Large intestine (tissue), 12 donors: Measurements from ENCODE around the gene CARMIL3. TPM values are rescaled to one million over a fixed set of nuclear protein-coding genes. Genes with fewer than 3 reads are reported as not detected.
A peak's percentile ranks its signal among the peaks of the same experiment; 100 is the strongest.
"Not testable (repeated sequence)": the region's sequence is repeated elsewhere in the genome, so short reads cannot be mapped to it uniquely, and the experiment has no call there.

Experiments used
- DNase-seq, 2 donors: peaks; one replicate each; pipeline versions ENCODE4 v3.0.0 to v3.0.0-alpha.2; 2013
- H3K27ac ChIP-seq: one replicate; pipeline ENCODE4 v1.5.1; 2013; ENCODE audit warnings: low read length
- H3K27me3 ChIP-seq: 2 replicates; pipeline ENCODE4 v1.6.1; 2013; ENCODE audit warnings: low read length; ENCODE audit not compliant: control insufficient read depth, insufficient read depth
- H3K36me3 ChIP-seq: 2 replicates; pipeline ENCODE4 v1.6.1; 2013; ENCODE audit warnings: low read length; ENCODE audit not compliant: control insufficient read depth, insufficient read depth
- H3K4me1 ChIP-seq: one replicate; pipeline ENCODE4 v1.6.1; 2013; ENCODE audit warnings: low read length; ENCODE audit not compliant: control insufficient read depth, insufficient read depth
- H3K4me3 ChIP-seq: one replicate; pipeline ENCODE4 v1.5.1; 2013; ENCODE audit warnings: low read length
- H3K9me3 ChIP-seq: one replicate; pipeline ENCODE4 v1.6.1; 2013; ENCODE audit warnings: mild to moderate bottlenecking, low read depth, low read length, moderate library complexity; ENCODE audit not compliant: control insufficient read depth
- WGBS: methylation state at CpG from one replicate; pipeline ENCODE4 v1.1.5; 2013; ENCODE audit warnings: low lambda C conversion rate; ENCODE audit not compliant: insufficient coverage; 5-methylcytosine and 5-hydroxymethylcytosine counted together
- long read RNA-seq, 11 donors: transcript quantifications; one replicate each; lab custom pipeline, GENCODE V29; 2026
- polyA plus RNA-seq: library from polyadenylated mRNA; unstranded; fragments of 120-200 nt; gene quantifications from one replicate; pipeline ENCODE4 v1.2.1, GENCODE V29; 2013

CARMIL3 gene, protein sequence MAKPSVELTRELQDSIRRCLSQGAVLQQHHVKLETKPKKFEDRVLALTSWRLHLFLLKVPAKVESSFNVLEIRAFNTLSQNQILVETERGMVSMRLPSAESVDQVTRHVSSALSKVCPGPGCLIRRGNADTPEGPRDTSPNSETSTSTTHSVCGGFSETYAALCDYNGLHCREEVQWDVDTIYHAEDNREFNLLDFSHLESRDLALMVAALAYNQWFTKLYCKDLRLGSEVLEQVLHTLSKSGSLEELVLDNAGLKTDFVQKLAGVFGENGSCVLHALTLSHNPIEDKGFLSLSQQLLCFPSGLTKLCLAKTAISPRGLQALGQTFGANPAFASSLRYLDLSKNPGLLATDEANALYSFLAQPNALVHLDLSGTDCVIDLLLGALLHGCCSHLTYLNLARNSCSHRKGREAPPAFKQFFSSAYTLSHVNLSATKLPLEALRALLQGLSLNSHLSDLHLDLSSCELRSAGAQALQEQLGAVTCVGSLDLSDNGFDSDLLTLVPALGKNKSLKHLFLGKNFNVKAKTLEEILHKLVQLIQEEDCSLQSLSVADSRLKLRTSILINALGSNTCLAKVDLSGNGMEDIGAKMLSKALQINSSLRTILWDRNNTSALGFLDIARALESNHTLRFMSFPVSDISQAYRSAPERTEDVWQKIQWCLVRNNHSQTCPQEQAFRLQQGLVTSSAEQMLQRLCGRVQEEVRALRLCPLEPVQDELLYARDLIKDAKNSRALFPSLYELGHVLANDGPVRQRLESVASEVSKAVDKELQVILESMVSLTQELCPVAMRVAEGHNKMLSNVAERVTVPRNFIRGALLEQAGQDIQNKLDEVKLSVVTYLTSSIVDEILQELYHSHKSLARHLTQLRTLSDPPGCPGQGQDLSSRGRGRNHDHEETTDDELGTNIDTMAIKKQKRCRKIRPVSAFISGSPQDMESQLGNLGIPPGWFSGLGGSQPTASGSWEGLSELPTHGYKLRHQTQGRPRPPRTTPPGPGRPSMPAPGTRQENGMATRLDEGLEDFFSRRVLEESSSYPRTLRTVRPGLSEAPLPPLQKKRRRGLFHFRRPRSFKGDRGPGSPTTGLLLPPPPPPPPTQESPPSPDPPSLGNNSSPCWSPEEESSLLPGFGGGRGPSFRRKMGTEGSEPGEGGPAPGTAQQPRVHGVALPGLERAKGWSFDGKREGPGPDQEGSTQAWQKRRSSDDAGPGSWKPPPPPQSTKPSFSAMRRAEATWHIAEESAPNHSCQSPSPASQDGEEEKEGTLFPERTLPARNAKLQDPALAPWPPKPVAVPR (N-terminal part only)
- polyA plus RNA-seq: 2.4 TPM
- long read RNA-seq, donor 1: 0 reads
- long read RNA-seq, donor 2: 0 reads
- long read RNA-seq, donor 3: 0 reads
- long read RNA-seq, donor 4: 0 reads
- long read RNA-seq, donor 5: 0 reads
- long read RNA-seq, donor 6: 0 reads
- long read RNA-seq, donor 7: 0 reads
- long read RNA-seq, donor 8: 0 reads
- long read RNA-seq, donor 9: 0 reads
- long read RNA-seq, donor 10: 0 reads
- long read RNA-seq, donor 11: 0 reads

DNA sequence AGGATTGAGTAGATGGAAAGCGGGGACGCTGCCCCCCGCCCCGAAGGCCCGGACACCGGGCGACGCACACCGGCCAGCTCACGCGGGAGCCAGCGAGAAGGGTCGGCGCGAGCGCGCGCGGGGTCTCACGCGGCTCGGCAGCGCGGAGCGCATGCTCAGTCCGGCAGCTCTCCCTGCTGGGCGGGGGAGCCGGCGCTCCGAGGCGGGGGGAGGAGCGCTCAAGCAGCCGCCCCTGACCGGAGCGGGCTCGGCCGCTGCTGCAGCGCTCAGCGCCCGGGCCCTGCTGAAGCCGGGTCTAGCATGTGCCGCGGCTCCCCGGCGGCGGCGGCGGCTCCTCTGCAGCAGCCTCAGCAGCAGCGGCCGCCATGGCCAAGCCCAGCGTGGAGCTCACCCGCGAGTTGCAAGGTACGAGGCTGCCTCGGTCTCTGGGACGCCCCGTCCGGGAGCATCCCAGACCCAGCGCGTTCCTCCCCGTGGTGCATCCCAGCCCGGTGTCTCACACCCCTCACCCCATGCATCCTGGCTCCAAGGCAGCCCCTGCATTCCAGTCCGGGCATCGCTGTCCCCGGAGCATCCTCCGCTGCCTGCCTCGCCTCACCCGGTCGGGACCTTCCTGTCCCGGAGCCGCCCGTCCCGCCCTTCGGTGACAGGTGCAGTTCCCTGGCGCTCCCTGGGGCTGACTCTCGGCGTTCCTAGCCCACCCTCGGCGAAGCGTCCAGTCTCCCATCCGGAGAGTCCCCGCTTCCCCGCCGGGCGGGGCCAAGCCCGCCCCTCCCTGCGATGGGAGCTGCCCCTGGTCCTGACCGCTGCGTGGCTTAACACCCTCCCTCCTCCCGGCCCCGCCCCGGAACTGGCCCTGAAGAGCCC, at the start of gene CARMIL3:
TSS of gene CARMIL3 (plus strand) at position 221 of the 867 bp plus-strand sequence. CDS start at position 366, 145 bp downstream.
- no CpG with 5 or more reads among the region's 92 CpGs for WGBS
- H3K9me3 ChIP-seq: no peaks in the 10 kb centered on the region
- H3K4me3 ChIP-seq: peak within 1 kb of the TSS; percentile 74
- H3K36me3 ChIP-seq: no peaks in the 10 kb centered on the region
- peaks cover 9% of the 10 kb centered on the region for H3K4me1 ChIP-seq
- peaks cover 5% of the 10 kb centered on the region for H3K27me3 ChIP-seq
- peak; percentile 68 to 79 for DNase-seq
- H3K27ac ChIP-seq: peak within 1 kb of the TSS; percentile 53

DNA sequence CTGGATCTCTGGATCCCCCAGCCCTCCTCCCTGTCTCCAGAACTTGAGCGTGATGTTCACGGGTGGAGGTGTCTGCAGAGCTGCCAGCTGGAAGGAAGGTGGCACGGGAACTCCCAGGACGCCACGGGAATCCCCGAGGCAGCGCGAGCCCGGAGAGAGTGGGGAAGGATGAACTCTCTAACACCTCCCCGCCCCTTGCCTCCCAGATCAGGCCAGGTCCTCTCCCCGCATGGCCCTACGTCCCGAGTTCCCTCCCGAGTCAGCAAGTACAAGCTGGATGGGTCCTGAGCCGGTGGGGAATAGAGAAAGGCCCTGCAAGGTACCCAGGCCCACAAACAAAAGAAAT, 45.4 kb upstream of the CARMIL3 start:
- H3K4me3 ChIP-seq: peak overlapping the region; percentile 32
- WGBS: no CpG with 5 or more reads among the region's 15 CpGs
- not testable (repeated sequence) for H3K27me3 ChIP-seq, H3K36me3 ChIP-seq, DNase-seq, H3K9me3 ChIP-seq, H3K4me1 ChIP-seq, H3K27ac ChIP-seq

DNA sequence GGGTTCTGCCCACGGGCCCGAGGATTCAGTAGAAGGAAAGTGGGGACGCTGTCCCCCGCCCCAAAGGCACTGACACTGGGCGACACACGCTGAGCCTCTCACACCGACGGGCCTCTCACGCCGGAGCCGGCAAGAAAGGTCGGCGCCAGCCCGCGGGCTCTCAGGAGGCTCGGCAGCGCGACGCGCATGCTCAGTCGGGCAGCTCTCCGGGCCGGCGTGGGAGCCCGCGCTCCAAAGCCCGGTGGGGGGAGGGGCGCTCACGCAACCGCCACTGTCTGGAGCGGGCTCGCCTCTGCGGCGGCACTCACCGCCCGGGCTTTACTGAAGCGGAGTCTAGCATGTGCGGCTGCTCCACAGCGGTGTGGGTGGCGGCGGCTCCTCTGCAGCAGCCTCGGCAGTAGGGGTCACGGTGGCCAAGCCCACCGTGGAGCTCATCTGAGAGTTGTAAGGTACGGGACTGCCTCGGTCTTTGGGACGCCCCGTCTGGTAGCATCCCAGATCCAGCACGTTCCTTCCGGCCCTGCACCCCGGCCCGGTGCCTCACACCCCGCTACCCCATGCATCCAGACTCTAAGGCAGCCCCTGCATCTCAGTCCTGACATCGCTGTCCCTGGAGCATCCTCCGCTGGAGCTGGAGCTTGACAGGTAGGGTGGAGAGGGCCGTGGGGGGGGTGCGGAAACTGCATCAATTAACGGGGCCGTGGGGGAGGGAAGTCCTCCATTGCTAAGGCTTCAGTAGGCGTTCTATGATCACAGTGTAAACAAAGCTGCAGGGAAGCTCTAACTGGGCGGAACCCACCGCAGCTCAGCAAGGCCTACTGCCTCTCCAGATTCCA, 44.8 kb upstream of the CARMIL3 start:
- not testable (repeated sequence) for H3K27me3 ChIP-seq, H3K4me1 ChIP-seq, H3K9me3 ChIP-seq, H3K27ac ChIP-seq, H3K36me3 ChIP-seq
- peak in 1 of 2 donors; percentile 44 for DNase-seq
- WGBS: no CpG with 5 or more reads among the region's 62 CpGs
- H3K4me3 ChIP-seq: peak overlapping the region; percentile 35

DNA sequence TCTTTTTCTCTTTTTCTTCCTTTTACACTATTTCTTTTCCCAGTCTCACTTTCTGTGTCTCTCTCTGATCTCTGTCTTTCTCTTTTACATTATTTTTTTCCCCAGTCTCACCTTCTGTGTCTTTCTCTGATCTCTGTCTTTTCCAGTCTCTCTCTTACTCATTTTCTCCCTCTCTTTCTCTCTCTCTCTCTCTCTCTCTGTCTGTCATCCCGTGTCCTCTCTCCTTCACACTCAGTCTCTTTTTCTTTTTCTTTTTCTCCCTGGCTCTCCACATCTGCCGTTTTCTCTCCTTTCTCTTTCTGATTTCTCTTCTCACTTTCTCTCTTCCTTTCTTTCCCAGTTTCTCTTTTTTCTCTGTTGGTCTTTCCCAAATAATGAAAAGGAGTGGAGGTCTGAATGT, 40.8 kb upstream of the CARMIL3 start:
- Histone ChIP-seq H3K27ac (no peak overlapping the region), H3K4me3 (no peak overlapping the region), H3K9me3 (no peaks in the 10 kb centered on the region), H3K36me3 (no peaks in the 10 kb centered on the region), H3K27me3 (no peaks in the 10 kb centered on the region), H3K4me1 (peaks cover 5% of the 10 kb centered on the region)
- no peak for DNase-seq
- whole genome bisulfite sequencing: 84% methylated on average over 2 of the region's 2 CpGs

DNA sequence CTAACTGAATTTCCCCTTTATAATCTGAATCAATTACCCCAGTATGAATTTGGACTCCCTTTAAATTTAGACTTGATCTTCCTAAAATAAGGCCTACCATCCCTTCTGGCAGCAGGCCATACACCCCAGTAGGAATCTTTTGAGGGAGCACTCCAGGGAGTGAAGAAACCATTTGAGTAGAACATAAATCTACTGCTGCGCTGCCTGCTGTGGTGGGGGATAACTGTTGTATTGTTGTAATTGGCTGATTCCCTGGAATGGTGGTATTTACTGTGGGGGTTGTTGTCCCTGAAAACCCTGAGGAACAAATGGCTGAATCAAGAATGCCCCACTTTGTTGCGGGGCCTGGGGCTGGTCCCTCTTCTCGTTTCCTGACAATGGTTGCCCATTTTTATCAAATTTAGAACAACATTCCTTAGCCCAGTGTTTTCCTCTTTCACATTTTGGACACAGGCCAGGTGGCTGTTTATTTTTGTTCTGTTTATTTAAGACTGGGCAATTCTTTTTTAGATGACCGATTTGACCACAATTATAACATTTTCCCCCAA, 39.0 kb upstream of the CARMIL3 start:
- H3K4me3 ChIP-seq, H3K4me1 ChIP-seq, H3K9me3 ChIP-seq, H3K27me3 ChIP-seq, H3K36me3 ChIP-seq, DNase-seq, H3K27ac ChIP-seq: not testable (repeated sequence)
- WGBS: 38% methylated on average over 2 of the region's 4 CpGs

DNA sequence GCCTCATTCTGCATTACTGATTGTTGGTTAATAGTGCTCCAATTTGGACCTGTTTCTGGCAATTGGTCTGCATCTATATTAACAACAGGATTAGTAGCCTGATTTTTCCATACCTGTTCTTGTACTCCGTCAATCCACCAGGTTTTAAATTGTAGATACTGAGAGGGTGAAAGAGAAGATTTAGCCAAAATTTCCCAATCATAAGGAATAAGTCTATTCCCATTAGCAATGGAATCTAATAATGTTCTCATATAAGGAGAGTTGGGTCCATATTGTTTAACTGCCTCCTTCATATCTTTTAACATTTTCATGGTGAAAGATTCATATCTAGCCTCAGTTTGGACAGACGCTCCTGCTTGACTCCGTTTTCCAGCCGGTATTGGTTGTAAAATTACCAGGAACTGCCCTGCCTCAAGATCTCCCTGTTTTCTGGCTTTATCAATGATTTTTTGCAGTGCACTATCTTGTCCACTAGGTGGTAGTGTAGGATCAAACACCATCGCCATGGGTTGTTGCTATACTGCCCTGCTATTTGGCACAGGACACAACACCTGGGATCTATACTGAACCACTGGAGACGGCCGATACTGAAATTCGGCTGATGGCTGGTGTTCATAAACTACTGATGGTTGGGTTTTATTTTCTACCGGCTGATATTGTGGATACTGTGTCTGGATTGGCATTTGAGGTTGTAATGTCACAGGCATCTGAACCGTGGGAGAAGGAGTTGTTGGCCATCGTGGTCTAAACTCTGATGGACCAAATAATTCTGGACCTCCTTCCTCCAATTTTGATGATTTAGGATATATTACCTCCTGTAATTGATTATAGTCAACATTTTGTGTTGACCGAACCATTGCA, 37.9 kb upstream of the CARMIL3 start:
- Histone ChIP-seq H3K4me1 (peaks cover 5% of the 10 kb centered on the region), H3K27me3 (no peaks in the 10 kb centered on the region), H3K4me3 (no peak overlapping the region), H3K9me3 (no peaks in the 10 kb centered on the region), H3K36me3 (no peaks in the 10 kb centered on the region), H3K27ac (no peak overlapping the region)
- DNase-seq: peak; percentile 59 to 76
- 70% methylated on average over 2 of the region's 12 CpGs for WGBS

DNA sequence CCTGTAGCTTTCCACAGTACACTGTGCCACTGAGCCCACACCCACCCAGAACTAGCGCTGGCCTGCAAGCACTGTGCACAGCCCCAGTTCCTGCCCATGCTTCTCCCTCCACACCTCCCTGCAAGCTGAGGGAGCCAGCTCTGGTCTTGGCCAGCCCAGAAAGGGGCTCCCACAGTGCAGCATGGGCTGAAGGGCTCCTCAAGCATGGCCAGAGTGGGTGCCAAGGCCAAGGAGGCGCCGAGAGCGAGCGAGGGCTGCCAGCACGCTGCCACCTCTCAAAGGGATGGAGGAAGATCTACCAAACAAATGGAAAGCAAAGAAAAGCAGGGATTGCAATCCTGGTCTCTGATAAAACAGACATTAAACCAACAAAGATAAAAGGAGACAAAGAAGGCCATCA, 36.1 kb upstream of the CARMIL3 start:
- not testable (repeated sequence) for H3K36me3 ChIP-seq, H3K4me1 ChIP-seq, H3K9me3 ChIP-seq, H3K4me3 ChIP-seq, H3K27ac ChIP-seq, DNase-seq, H3K27me3 ChIP-seq
- WGBS: no CpG with 5 or more reads among the region's 6 CpGs

DNA sequence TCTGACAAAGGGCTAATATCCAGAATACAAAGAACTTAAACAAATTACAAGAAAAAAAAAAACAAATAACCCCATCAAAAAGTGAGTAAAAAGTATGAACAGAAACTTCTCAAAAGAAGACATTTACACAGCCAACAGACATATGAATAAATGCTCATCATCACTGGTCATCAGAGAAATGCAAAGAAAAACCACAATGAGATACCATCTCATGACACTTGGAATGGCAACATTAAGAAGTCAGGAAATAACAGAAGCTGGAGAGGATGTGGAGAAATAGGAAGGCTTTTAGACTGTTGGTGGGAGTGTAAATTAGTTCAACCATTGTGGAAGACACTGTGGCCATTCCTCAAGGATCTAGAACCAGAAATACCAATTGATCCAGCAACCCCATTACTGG, 32.8 kb upstream of the CARMIL3 start:
- not testable (repeated sequence) for H3K4me3 ChIP-seq, H3K27ac ChIP-seq, H3K27me3 ChIP-seq, H3K4me1 ChIP-seq, H3K9me3 ChIP-seq, H3K36me3 ChIP-seq, DNase-seq
